Neural progenitor cell (in vitro differentiated cells): ENCODE results near the gene ZNF516.

Source experiments
- EZH2 ChIP-seq: fragments of 200-600 bp; sonication (generic); IDR thresholded peaks from 2 replicates; pipeline ENCODE4 v1.6.1; 2017; ENCODE audit warnings: antibody characterized with exemption, mild to moderate bottlenecking, moderate library complexity
- TF ChIP-seq, protein P1 (sequence below): fragments of 200-600 bp; sonication (generic); IDR thresholded peaks from 2 replicates; pipeline ENCODE4 v1.5.1; 2017; ENCODE audit warnings: antibody characterized with exemption, mild to moderate bottlenecking

- TF ChIP-seq, protein P1, sequence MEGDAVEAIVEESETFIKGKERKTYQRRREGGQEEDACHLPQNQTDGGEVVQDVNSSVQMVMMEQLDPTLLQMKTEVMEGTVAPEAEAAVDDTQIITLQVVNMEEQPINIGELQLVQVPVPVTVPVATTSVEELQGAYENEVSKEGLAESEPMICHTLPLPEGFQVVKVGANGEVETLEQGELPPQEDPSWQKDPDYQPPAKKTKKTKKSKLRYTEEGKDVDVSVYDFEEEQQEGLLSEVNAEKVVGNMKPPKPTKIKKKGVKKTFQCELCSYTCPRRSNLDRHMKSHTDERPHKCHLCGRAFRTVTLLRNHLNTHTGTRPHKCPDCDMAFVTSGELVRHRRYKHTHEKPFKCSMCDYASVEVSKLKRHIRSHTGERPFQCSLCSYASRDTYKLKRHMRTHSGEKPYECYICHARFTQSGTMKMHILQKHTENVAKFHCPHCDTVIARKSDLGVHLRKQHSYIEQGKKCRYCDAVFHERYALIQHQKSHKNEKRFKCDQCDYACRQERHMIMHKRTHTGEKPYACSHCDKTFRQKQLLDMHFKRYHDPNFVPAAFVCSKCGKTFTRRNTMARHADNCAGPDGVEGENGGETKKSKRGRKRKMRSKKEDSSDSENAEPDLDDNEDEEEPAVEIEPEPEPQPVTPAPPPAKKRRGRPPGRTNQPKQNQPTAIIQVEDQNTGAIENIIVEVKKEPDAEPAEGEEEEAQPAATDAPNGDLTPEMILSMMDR: no peak
- no peak for TF ChIP-seq EZH2
These were observed 46.6 kb downstream of the ZNF516 start for GRCh38 chr18:76448256-76449110.
